HG03045 (cell line): Measurements from ENCODE around the gene ARL8A.
"Not testable (repeated sequence)": the region's sequence is repeated elsewhere in the genome, so short reads cannot be mapped to it uniquely, and the experiment has no call there.

ENCODE experiments used
- ATAC-seq: cut with Tn5 transposase; IDR thresholded peaks from one replicate; pipeline ENCODE4 v1.9.1; 2021; ENCODE audit warnings: mild to moderate bottlenecking, moderate library complexity; ENCODE audit not compliant: unreplicated experiment

ARL8A gene

DNA sequence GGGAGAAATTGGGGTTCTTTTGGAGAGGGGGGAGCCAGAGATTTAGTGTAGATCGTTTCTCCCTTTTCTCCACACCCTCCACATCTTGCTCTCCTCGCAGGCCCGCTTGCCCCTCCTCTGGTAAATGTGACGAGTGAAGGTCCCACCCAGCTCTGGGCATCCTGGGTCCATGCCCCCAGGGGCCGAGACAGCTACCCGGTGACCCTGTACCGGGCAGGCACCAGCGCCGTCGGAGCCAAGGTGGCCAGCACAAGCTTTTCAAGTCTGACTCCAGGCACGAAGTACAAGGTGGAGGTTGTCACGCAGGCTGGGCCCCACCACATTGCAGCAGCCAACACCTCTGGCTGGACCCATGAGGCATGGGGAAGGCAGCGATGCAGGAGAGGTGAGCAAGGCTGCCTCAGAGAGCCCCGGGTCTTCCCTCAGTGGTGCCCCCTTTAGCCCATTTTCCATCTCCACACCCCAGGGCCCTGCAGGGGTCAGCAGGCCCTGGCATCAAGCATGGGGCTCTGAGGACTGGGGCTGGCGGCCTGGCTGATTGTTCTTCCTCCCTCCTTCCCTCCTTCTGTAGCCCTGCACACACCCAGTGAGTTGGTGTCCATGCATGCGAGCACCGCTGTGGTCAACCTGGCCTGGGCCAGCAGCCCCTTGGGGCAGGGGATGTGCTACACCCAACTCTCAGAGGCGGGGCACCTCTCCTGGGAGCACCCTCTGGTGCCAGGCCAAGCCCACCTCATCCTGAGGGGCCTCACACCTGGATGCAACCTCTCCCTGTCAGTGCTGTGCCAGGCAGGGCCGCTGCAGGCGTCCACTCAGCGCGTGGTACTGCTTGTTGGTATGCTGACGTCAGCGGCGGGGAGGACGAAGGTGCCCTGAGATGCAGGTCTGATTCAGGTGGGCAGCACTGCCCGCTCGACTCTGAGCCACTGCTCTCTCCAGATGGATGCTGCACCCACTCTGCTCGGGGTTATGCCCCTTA is 32.7 kb upstream of the ARL8A start:
- no peak for ATAC-seq

DNA sequence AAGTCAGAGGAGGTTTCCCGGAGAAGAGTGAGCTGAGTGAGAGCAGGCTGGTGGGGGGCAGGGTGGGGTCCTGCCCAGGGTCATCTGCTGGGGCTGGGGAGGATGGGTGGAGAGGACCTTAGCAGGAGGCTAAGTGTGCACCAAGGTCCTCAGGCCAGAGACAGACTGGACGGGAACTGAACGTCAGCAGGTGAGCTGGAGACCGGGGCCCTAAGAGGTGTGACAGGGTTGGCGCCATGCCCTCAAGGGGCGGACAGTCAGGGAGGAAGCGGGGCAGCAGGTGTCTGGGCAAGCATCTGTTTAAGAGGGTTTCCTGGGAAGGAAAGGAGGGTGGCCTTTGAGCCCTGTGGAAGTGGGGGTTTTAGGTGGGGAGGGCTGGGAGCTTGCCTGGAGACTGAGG is 29.5 kb upstream of the ARL8A start:
- ATAC-seq, result no peak

DNA sequence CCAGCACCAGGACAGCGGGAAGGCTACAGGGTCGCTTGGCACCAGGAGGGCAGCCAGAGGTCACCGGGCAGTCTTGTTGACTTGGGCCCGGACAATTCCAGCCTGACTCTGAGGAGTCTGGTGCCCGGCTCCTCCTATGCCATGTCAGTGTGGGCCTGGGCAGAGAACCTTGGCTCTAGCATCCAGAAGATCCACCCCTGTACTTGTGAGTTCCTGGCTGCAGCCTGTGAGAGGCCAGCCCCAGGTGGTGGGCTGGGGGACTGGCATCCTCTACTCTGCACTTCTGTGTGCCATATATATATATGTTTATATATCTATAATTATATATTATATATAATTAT is 27.4 kb upstream of the ARL8A start:
- no peak for ATAC-seq

DNA sequence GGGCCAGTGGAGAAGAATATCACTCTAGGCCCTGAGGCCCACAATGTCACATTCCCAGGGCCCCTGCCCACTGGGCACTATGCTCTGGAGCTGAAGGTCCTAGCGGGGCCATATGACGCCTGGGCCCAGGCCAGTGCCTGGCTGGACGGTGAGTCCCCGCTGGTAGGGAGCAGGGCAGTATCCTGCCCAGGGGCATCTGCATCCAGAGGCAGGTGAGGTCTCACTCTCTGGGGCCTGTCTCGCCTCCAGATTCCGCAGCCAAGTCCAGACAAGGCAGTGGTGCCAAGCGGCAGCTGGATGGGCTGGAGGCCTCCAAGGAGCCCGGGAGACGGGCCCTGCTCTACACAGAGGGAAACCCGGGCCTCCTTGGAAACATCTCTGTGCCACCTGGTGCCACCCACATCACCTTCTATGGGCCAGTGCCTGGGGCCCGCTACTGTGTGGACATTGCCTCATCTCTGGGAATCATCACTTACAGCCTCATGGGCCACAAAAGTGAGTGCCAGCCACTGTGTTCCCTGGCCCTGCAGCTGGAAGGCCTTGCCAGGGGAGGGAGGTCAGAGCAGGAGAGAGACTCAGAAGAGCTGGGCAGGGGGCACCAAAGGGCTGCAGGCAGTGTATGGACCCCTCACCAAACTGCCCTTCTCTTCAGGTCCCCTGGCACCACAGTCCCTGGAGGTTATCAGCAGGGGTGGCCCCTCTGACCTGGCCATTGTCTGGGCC is 26.9 kb upstream of the ARL8A start:
- no peak for ATAC-seq

DNA sequence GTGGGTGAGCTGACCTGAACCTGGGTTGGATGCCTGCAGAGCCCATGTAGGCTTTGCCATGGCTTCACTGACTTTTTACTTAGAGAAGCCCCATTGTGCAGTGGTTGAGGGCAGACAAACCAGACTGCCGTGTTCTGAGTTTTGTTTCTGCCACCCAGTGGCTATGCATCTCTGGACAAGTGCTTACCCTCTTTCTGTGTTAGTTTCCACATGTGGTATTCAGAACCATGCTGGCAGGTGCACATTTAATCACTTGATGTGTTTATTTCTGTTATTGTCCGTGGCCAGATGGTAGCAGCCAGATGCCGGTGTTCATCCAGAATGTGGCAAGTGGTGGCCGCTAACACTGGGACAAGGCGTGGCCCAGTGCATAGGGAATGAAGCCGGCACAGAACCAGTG is 26.2 kb upstream of the ARL8A start:
- ATAC-seq, result no peak

DNA sequence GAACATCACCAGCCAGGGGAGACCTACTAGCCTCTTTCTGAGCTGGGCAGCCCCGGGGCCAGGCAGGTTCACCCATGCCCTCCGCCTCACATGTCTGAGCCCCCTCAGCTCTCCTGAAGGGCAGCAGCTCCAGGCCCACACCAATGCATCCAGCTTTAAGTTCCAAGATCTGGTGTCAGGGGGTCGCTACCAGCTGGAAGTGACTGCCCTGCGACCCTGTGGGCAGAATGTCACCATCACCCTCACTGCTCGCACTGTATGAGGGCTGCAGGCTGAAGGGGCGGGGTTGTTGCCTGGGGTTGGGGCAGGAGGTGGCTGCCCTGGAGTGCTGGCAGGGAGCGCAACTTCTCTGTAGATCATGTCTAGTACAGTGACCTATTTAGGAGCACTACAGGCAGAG is 24.3 kb upstream of the ARL8A start:
- no peak for ATAC-seq

DNA sequence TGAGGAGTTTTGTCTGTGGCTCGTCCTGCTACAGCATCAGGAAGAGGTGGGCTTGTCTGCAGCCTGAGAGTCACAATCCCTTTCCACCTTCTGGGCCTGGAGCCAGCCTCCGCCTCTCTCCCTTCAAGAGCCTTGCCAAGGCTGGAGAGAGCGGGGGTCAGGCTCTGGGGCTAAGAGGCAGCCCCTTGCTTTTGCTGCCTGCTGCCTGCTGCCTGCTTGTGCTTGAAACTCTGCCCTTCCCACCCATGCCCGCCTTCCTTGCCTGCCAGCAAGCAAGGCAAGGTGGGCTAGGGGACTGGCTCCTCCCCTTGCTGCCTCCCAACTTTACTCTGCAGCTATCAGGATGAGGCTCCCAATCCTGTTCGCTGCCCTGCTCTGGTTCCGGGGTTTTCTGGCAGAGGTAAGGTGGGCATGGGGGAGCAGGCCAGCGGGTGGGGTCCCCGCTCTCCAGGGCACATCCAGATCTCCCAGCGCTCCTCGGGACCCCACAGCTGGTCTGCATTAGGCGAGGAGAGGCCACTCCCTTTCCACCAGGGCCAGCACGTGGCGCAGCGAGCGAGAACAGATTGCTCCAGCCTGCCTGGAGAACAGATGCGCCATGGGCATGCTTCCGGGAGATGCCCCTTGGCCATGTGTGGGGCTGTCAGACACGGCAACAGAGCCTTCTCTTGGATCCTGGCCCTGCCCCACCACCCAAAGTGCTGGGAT is 23.3 kb upstream of the ARL8A start:
- ATAC-seq, result no peak

DNA sequence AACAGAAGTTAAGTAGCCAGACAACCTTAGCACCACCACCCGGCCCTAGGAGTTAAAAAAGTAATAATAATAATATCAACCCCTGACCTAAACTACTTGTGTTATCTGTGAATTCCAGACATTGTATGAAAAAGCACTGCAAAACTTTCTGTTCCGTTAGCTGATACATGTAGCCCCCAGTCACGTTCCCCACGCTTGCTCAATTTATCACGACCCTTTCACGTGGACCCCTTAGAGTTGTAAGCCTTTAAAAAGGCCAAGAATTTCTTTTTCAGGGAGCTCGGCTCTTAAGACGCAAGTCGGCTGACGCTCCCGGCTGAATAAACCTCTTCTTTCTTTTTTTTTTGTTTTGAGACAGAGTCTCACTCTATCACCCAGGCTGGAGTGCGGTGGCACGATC is 22.5 kb upstream of the ARL8A start:
- ATAC-seq, result not testable (repeated sequence)

DNA sequence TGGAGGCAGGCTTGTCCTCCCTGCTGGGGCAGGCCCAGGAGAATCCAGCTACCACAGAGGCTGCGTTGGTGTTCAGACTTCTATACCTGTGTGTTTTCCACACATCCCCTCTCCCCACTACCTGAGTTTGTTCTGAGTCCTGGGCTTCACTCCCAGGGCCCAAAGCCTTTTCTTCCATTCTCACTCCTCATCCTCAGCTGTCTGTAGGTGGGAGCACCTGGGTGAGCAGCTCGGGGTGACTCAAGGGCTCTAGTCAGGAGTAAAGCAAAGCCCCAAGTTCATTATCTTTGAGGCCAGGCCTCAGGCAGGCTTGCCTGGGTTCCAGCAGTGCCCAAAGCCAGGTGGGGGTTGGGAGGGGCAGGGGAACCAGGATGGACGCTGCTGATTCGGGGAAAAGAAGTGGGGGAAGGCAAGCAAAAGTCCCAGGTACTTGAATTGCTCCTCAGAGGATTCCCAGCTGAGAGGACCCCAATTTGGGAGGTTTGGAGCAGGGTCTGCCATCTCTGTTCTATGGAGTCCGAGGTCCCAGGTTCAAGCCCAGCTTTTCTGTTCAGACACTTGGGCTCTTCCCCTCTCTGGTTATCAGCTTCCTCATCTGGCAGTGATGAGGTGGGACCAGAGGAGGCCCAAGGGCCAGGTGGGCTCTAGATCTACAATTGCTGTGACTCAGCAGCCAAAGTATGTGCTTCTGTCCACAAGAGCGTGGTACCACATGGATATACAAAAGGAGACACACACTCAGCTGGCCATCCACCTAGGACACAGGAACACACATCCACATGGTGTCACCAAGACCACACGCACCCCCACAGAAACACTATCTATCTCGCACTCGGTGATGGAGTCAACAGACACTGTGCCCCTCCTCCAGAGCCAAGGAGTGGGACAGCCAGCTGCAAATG is 21.7 kb upstream of the ARL8A start:
- ATAC-seq, result no peak

DNA sequence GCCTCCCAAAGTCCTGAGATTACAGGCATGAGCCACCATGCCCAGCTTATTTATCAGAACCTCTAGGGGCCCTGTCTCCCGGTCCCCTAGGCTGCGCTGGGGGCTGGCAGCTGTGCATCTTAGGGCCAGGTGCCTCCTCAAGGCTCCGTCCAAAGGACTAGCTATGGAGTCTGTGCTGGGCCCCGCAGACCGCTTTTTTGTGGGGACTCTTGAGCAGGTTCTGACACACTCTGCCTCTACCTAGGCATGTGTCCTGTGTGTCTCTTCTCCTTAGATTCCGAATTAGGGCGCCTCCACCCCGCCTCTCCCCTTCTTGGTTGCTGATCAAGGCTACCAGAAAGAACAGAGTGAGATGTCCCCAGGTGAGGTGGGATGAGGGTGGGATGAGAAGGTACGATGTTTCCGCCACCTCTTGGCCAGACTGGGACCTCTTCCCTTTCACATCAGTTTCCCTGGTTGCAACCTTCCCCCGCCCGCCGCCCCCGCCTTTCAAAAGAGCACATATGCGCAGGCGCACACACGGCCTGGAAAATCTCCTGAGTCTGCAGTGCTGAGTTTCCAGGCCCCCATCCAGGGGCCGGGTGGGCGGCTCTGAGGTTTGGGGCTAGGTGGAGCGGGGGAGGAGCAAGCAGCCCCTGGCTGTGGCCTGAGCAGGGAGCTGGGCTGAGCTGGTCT is 20.9 kb upstream of the ARL8A start:
- ATAC-seq, result no peak

DNA sequence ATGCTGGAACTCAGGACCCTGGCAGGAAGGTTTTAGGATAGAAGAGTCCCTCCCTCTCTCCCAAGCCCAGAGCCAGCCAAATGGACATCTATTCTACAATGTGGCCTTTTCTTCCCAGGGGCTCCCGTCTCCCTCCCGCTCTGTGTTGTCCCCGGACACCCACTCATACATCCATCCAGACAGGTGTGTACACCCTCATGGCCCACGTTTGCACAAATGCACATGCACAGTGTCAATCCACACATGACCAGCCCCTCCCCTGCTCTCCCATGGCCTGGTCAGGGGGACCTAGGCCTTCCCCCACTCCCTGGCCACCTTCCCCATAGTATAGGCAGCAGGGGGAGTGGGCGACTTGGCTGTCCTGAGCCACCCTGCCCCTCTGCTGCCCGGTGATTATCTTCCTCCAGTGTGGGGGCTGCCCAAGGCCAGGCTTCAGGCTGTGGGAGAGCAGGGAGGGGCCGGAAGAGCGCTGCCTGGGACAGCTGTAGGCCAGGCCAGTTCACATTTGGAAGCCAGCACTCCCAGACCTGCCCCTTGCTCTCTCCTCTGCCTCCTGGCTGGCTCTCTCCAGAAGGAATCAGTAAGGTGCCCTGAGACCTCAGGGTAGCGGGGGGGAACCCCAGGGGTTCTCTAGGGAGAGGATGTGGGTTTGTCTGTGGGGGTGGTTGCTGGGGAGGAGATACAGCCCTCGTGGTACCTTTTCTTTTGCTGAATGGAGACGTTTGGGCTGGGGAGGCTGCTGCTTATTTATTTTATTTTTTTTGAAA is 19.9 kb upstream of the ARL8A start:
- ATAC-seq, result peak; percentile 38

DNA sequence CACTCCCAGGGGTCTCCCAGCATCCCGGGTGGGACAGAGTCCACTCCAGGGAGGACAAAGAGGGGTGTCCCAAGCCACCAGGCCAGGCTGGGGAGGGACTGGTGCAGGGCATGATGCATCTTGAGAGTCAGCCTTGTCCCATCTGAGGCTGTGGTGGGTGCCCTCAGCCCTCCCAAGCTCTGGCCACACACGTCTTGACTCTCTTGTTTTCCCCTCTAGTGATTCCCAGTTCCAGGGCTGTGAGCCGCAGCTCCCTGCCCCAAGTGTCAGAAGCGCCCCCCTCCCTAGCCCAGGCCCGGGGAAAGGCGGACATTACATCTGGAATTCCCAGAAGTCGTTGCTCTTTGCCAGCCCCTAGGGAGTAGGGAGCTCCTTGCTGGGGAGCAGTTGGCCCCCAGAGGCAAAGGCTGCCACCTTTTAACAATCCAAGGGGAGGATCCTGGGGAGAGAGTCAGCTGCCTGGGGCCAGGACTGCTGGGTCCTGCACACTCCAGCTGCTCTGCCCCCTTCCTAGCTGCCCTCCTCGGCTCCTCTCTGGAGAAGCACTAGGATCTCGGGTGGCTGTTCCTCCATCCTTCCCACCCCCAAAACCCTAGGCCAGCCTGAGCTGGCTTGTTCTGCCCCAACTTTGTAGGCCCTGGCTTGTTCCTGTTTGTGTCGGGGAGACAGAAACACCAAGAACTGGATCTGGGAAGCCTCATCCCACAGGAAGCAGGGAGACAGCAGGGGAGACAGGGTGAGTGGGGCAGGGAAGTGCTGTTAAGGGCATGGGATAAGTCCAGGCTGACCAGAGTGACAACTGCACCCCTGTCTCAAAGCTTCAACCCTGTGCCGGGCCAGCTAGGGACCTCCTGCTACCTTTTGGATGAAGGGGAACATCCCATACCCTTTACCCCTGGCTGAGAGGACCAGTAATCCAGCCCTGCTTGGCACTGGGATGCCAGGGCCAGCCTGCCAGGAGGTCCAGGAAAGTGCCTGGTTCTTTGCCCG is 19.0 kb upstream of the ARL8A start:
- no peak for ATAC-seq

DNA sequence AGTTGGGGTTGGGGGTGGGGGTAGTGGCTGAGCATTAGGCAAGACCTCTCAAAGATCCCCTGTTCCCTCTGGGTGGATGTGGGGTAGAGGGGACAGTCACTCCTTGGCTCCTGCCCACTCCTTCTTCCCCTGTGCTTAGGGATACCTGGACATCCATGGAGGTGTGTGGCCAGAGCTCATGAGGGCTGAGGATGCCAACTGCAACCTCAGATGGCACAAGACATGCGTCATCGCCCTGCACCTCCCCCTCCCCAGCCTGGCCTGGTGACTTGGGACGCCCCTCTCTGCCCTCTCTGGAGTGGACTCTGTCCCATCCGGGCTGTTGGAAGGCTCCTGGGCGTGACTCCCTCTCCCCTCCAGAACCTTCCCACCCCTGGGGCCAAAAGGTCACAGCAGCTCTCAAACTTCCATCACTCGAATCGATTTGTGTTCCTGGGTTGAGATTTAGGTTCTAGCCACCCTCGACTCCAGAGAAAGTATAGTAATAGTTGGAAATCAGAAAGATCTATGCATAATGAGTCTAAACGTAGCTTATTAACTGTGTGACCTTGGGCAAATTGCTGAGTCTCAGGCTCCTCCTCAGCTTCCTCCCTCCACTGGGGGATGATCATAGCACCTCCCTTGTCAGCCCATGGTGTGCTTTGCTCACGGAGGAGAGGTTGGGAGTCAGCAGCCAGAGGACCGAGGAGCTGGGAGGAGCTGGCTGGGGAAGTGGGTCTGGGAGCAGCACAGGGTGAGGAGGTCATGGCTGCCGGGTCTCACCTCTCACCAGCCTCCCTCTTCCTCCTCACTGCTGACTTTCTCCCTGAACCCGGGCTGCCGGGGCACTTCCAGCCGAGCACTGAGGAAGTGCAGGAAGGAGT is 18.1 kb upstream of the ARL8A start:
- no peak for ATAC-seq

DNA sequence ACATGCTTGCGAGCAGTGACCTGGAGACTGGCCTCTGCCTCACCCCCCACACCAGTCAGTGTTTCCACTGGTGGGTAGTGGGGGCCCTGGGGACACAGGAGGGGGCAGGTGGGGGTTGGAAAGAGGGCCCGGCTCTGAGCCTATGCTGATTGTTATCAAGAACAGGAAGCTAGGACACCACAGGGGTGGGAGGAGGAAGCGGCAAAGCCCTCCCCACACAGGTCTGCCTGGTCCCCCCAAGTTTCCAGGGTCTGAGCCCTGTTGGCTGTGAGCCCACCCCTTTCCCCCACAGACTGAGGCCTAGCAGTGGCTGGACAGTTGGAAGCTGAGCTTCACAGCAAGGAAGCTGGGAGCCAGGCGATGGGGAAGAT is 17.5 kb upstream of the ARL8A start:
- ATAC-seq, result no peak

DNA sequence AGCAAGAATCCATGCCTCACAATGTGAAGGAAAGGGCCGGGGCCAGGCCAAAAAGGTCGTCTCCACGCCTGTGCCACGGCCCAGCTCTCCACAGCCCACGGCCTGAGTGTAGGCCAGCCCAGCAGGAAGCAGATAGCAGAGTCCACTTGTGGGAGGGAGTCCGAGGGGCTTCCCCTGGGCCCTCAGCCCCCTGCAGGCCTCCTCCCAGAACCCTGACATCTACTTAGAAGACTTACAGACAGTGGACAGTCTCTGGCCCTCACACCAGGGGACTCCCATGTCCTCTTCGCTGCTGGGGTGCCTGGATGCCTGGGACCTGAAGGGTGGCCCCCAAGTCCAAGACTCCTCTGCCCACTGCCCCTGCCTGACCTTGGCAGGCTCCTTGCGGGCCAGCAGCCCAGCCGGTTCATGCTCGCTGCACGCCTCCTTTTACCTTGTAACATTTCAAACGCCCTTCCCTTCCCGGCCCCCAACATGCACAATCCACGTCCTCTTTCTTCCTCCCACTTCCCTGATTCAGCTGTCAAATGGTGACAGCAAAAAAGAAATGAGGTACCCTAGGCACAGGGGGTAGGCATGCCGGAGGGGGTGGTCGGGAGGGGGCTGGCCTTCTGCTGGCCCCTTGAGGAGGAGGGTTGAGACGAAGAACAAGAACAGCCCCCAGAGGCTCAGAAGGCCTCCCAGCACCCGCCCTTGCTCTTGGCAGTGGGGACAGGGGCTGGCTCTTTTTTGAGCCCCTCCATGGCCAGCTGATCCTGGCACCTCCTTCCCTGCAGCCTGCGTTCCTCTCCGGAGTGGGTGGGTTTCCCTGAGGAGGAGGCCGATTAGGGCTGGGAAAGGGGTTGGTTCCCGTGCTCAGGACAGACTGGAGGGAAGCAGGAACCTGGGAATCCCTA is 16.9 kb upstream of the ARL8A start:
- no peak for ATAC-seq

DNA sequence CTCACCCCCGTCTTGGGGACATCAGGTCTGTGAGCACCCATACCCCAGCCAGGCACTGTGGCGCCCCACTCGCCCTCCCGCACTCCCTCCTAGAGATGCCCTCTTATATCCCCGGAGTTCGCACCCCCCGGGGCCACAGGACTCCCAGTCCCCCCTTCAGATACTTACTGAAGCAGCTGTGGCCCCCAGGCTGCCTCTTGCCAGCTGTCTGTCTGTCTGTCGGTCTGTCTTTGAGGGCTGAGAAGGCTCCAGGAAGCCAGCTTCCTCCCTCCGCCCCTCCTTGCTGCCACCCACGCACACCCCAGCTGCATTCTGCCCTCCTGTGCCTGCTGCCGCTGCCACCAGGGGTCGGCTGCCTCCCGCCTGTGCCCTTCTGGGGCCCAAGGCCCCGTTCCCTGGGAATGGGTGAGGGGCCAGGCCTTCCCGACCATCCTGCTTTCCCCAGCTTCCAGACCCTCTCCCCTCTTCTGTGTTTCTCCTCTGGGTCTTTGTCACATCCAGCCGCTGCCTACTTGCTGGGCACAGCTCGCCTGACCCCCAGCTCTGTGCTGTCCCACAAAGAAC is 15.9 kb upstream of the ARL8A start, which contains the start of gene PTPN7:
TSS of gene PTPN7 (minus strand) at position 226 of the 564 bp plus-strand sequence. CDS start 1,200 bp downstream, outside the sequence.
- ATAC-seq, result peak; percentile 56
